ENCODE measurements around the gene TIMM50. TPM values are rescaled to one million over a fixed set of nuclear protein-coding genes. Genes with fewer than 3 reads are reported as not detected.

TIMM50 gene
- total RNA-seq, 4 donors from 2014 or later: 34.0 to 63.2 (median 51.5) TPM

GRCh38 chr19:39481676-39482075 is 1.0 kb downstream of the TIMM50 start:
- Histone ChIP-seq H3K27me3 (no peaks in the 10 kb centered on the region), H3K4me1 (peaks cover 10 to 26% (median 15%) of the 10 kb centered on the region in 3 donors), H3K4me3 (peak overlapping the region; percentile 85 to 98 (median 90)), H3K9me3 (no peaks in the 10 kb centered on the region), H3K27ac (peak overlapping the region in 3 of 4 donors; percentile 88 to 90 (median 90)), H3K36me3 (peaks cover 0 to 46% (median 8%) of the 10 kb centered on the region in 3 donors)
- no peak for DNase-seq
- no peak for TF ChIP-seq POLR2A (IDR thresholded peaks at IDR 0.05)
- no peak for TF ChIP-seq CTCF (IDR thresholded peaks at IDR 0.05)
- WGBS, 2 donors: 74 to 78% methylated on average over 4 to 11 of the region's 11 CpGs
- intact Hi-C loops (cut with DNase I): no loop called here

GRCh38 chr19:39483141-39483540 is 2.5 kb downstream of the TIMM50 start:
- intact Hi-C loops (cut with DNase I): no loop called here

GRCh38 chr19:39489756-39490155 is 9.1 kb downstream of the TIMM50 start:
- intact Hi-C loops (cut with DNase I): no loop called here
- Histone ChIP-seq H3K27me3 (no peaks in the 10 kb centered on the region), H3K27ac (no peak overlapping the region), H3K36me3 (peaks cover 20 to 76% (median 24%) of the 10 kb centered on the region in 3 donors), H3K4me1 (no peaks in the 10 kb centered on the region), H3K4me3 (no peak overlapping the region), H3K9me3 (no peaks in the 10 kb centered on the region)
- TF ChIP-seq POLR2A (IDR thresholded peaks at IDR 0.05) (no peak), CTCF (IDR thresholded peaks at IDR 0.05) (no peak)
- DNase-seq: no peak
- WGBS, 2 donors: 70 to 73% methylated on average over 2 to 8 of the region's 10 CpGs

More at GRCh38 chr19:39483141-39483540, 2.5 kb downstream of the TIMM50 start:
- H3K36me3 ChIP-seq: peaks cover 2 to 56% (median 8%) of the 10 kb centered on the region in 3 donors
- H3K27me3 ChIP-seq: no peaks in the 10 kb centered on the region
- 66 to 71% methylated on average over 3 to 4 of the region's 6 CpGs for WGBS, 2 donors
- H3K4me1 ChIP-seq: peaks cover 10 to 26% (median 15%) of the 10 kb centered on the region in 3 donors
- DNase-seq: no peak
- no peaks in the 10 kb centered on the region for H3K9me3 ChIP-seq
- no peak overlapping the region for H3K27ac ChIP-seq
- no peak for TF ChIP-seq POLR2A (IDR thresholded peaks at IDR 0.05)
- no peak for TF ChIP-seq CTCF (IDR thresholded peaks at IDR 0.05)
- H3K4me3 ChIP-seq: no peak overlapping the region

- intact Hi-C loops (cut with DNase I): no loop called here
- no peak overlapping the region for H3K4me3 ChIP-seq
- no peak overlapping the region for H3K27ac ChIP-seq
- no peak for DNase-seq
- H3K9me3 ChIP-seq: no peaks in the 10 kb centered on the region
- no peak for TF ChIP-seq POLR2A (IDR thresholded peaks at IDR 0.05)
- TF ChIP-seq CTCF (IDR thresholded peaks at IDR 0.05): no peak
- 89% methylated on average over 3 to 6 of the region's 6 CpGs for WGBS, 2 donors
- H3K36me3 ChIP-seq: peaks cover 12 to 51% (median 24%) of the 10 kb centered on the region in 3 donors
- H3K4me1 ChIP-seq: no peaks in the 10 kb centered on the region
- H3K27me3 ChIP-seq: peaks cover 0 to 19% (median 4%) of the 10 kb centered on the region in 4 donors
These were observed 11.6 kb downstream of the TIMM50 start for GRCh38 chr19:39492225-39492624.

GRCh38 chr19:39492788-39493187 is 12.2 kb downstream of the TIMM50 start:
- H3K4me1 ChIP-seq: peaks cover 2 to 3% (median 2%) of the 10 kb centered on the region in 3 donors

More at GRCh38 chr19:39492788-39493187, 12.2 kb downstream of the TIMM50 start:
- intact Hi-C loops (cut with DNase I): no loop called here
- no peak for DNase-seq
- no peak overlapping the region for H3K27ac ChIP-seq
- WGBS, 2 donors: 74 to 80% methylated on average over 3 of the region's 3 CpGs
- H3K27me3 ChIP-seq: peaks cover 0 to 24% (median 6%) of the 10 kb centered on the region in 4 donors
- TF ChIP-seq CTCF (IDR thresholded peaks at IDR 0.05) (no peak), POLR2A (IDR thresholded peaks at IDR 0.05) (no peak)
- no peaks in the 10 kb centered on the region for H3K9me3 ChIP-seq
- H3K36me3 ChIP-seq: peaks cover 12 to 46% (median 24%) of the 10 kb centered on the region in 3 donors
- H3K4me3 ChIP-seq: no peak overlapping the region

Measured in esophagus squamous epithelium (tissue), 5 donors.